Progenitor cell of endocrine pancreas (in vitro differentiated cells): ENCODE data around the gene PCGF1. TPM values are rescaled to one million over a fixed set of nuclear protein-coding genes. Genes with fewer than 3 reads are reported as not detected.

ENCODE experiments used
- DNase-seq: peaks from one replicate; pipeline ENCODE4 v3.0.0; 2021; ENCODE audit warnings: low spot score; ENCODE audit not compliant: unreplicated experiment
- H3K27ac Mint-ChIP-seq: 2 replicates; pipeline ENCODE4 v1.8.0; 2021; ENCODE audit warnings: mild to moderate bottlenecking, moderate library complexity, mixed read lengths
- H3K27me3 Mint-ChIP-seq: 2 replicates; pipeline ENCODE4 v1.8.0; 2021; ENCODE audit warnings: mixed read lengths
- H3K36me3 Mint-ChIP-seq: 2 replicates; pipeline ENCODE4 v1.8.0; 2022; ENCODE audit warnings: mixed read lengths; ENCODE audit not compliant: insufficient read depth
- H3K4me1 Mint-ChIP-seq: 2 replicates; pipeline ENCODE4 v1.8.0; 2021; ENCODE audit warnings: low read depth, mixed read lengths
- H3K4me3 Mint-ChIP-seq: 2 replicates; pipeline ENCODE4 v1.8.0; 2021; ENCODE audit warnings: low read depth, mild to moderate bottlenecking, moderate library complexity, mixed read lengths
- H3K9me3 Mint-ChIP-seq: 2 replicates; pipeline ENCODE4 v1.8.0; 2021; ENCODE audit warnings: low read depth, mixed read lengths
- total RNA-seq: library from RNA; stranded (reverse); gene quantifications from 2 replicates; pipeline ENCODE4 v1.2.1, GENCODE V29; 2021
- TF ChIP-seq, protein P1 (sequence below): fragments of 200-600 bp; sonication (generic); IDR thresholded peaks from one replicate; pipeline ENCODE4 v1.5.0; 2021; ENCODE audit warnings: antibody characterized with exemption, mild to moderate bottlenecking; ENCODE audit not compliant: unreplicated experiment

The PCGF1 gene
- total RNA-seq, 1 donor from 2014 or later, result 24.4 TPM

DNA sequence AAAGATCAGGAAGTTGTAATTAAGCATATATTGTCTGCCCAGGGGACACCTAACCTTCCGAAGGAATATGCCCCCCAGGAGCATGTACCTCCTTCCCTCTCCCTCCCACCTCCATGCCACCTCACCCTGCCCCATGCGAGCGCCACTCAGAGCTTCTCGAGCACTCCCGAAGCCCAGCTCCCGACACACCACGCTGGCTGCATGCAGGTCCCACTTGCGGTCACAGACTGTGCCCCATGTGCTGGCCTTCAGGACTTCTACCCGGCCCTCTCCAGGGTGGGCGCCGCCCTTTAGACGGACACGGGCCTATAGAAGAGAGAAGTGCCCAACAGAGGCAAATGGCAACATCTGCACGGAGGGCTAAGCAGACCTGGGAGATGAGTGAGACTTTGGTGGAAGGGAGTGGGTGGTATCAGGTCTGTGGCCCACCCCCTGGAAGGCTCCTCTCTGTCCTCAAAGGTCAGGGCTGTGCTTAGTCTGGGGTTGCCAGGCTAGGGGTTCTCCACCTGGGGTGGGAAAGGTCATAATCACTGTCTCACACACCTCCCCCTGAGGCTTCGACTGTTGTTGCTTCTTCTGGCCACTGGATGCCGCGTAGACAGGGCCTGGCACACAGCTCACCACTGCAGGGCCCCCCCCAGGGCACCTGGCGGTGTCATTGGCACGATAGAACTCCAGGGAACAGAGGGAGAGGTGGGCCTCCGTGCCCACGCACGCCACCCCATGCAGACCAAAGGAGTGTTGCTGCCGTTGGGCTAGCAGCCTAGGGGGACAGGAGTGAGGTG lies 28.9 kb upstream of the PCGF1 start:
- no peak for DNase-seq
- H3K36me3 Mint-ChIP-seq, result peaks cover 3% of the 10 kb centered on the region
- H3K27me3 Mint-ChIP-seq, result no peaks in the 10 kb centered on the region
- TF ChIP-seq, protein P1, sequence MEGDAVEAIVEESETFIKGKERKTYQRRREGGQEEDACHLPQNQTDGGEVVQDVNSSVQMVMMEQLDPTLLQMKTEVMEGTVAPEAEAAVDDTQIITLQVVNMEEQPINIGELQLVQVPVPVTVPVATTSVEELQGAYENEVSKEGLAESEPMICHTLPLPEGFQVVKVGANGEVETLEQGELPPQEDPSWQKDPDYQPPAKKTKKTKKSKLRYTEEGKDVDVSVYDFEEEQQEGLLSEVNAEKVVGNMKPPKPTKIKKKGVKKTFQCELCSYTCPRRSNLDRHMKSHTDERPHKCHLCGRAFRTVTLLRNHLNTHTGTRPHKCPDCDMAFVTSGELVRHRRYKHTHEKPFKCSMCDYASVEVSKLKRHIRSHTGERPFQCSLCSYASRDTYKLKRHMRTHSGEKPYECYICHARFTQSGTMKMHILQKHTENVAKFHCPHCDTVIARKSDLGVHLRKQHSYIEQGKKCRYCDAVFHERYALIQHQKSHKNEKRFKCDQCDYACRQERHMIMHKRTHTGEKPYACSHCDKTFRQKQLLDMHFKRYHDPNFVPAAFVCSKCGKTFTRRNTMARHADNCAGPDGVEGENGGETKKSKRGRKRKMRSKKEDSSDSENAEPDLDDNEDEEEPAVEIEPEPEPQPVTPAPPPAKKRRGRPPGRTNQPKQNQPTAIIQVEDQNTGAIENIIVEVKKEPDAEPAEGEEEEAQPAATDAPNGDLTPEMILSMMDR, result no peak
- peaks cover 3% of the 10 kb centered on the region for H3K4me1 Mint-ChIP-seq
- no peaks in the 10 kb centered on the region for H3K9me3 Mint-ChIP-seq
- no peak overlapping the region for H3K4me3 Mint-ChIP-seq
- no peak overlapping the region for H3K27ac Mint-ChIP-seq

DNA sequence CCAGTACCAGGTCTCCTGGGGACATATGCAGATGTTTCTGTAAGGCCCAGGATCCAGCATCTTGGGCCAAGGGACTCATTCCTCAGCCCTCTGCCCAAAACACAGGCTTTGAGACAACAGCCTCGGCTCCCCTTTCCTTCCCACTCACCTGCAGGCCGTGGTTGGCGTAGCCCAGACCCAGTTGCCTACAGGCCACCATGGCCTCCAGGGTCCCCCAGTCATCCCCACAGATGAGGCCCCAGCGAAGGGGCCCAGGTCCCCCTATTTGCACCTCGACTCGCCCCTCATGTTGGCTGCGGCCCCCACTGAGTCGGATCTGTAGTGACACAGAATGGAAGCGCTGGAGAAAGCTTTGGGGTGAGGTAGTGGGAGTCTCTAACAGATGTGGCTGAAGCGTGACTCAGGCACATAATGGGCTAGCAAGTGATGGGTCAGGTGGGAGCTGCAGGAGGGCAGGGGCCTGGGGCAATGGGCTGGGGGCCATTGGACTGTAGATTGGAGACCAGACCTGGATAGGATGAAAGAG lies 28.0 kb upstream of the PCGF1 start:
- no peak overlapping the region for H3K27ac Mint-ChIP-seq
- TF ChIP-seq, protein P1, result no peak
- DNase-seq, result no peak
- peaks cover 7% of the 10 kb centered on the region for H3K4me1 Mint-ChIP-seq
- H3K36me3 Mint-ChIP-seq, result peaks cover 3% of the 10 kb centered on the region
- H3K4me3 Mint-ChIP-seq, result no peak overlapping the region
- no peaks in the 10 kb centered on the region for H3K27me3 Mint-ChIP-seq
- H3K9me3 Mint-ChIP-seq, result no peaks in the 10 kb centered on the region

DNA sequence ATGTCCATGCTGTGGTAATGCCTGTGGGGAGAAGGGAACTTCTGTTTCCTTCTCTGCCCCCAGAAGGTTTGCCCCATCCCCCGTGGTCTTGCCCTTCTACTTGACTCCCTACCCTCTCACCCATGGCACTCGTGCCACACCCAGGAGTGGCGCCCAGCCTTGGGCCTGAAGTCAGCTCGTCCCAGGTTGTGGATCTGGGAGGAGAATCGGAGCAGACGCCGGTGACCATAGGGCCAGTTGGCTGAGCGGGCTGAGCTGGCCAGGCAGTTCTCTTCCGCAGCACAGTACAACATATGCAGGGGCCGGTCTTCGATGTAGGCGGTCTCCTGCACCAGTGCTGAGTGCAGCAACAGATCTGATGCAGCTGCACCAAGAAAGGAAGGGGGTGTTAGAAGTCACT lies 26.9 kb upstream of the PCGF1 start:
- H3K27me3 Mint-ChIP-seq, result no peaks in the 10 kb centered on the region
- TF ChIP-seq, protein P1, result no peak
- H3K36me3 Mint-ChIP-seq, result peaks cover 3% of the 10 kb centered on the region
- H3K9me3 Mint-ChIP-seq, result no peaks in the 10 kb centered on the region
- H3K4me1 Mint-ChIP-seq, result peaks cover 7% of the 10 kb centered on the region
- DNase-seq, result no peak
- no peak overlapping the region for H3K4me3 Mint-ChIP-seq
- no peak overlapping the region for H3K27ac Mint-ChIP-seq

DNA sequence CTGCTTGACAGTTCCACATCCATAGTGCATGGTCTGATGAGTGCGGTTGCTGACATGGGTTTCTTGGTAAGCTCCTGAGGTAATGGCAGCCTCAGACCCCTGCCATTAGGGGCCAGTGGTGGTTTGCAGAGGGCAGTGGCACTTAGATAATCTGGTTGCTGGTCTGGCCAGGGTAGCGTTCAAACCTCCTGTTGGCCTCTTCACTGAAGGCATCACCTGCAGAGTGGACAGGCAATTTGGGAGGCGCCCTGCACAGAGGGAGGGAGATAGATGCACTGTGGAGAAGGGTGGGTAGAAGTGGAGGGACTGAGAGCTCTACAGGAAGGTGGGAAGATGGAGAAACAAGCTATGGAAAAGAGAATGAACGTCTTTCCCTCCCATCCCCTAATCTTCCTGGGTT lies 26.0 kb upstream of the PCGF1 start:
- peaks cover 3% of the 10 kb centered on the region for H3K36me3 Mint-ChIP-seq
- no peak for DNase-seq
- no peak overlapping the region for H3K4me3 Mint-ChIP-seq
- no peaks in the 10 kb centered on the region for H3K9me3 Mint-ChIP-seq
- TF ChIP-seq, protein P1, result no peak
- H3K27ac Mint-ChIP-seq, result peak overlapping the region; percentile 33
- H3K27me3 Mint-ChIP-seq, result no peaks in the 10 kb centered on the region
- H3K4me1 Mint-ChIP-seq, result peaks cover 13% of the 10 kb centered on the region

DNA sequence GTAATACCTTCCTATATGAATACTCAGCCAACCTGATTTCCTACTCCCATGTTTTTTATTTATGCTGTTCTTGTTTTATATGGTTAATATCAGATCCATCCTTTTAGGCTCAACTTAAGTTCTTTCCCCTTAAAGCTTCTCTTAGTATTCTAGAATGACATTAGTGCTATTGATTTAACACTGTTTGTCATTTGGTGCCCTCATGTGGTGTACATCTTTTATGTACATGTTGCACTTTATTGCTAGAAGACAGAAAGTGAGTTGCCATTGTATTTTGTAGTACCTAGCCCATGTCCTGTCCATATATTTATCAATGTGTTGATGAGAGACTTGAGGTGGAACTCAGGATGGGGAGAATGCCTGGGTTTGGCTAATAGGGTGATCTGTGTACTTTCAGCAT lies 24.7 kb upstream of the PCGF1 start:
- H3K27ac Mint-ChIP-seq, result no peak overlapping the region
- no peaks in the 10 kb centered on the region for H3K9me3 Mint-ChIP-seq
- TF ChIP-seq, protein P1, result peak; percentile 14
- peaks cover 3% of the 10 kb centered on the region for H3K36me3 Mint-ChIP-seq
- DNase-seq, result no peak
- H3K4me3 Mint-ChIP-seq, result no peak overlapping the region
- peaks cover 17% of the 10 kb centered on the region for H3K4me1 Mint-ChIP-seq
- H3K27me3 Mint-ChIP-seq, result no peaks in the 10 kb centered on the region
